CD14-positive monocyte (primary cell): Measurements from ENCODE around the gene MSI2. TPM values are rescaled to one million over a fixed set of nuclear protein-coding genes. Genes with fewer than 3 reads are reported as not detected.

Experiments used
- DNase-seq, 3 donors: peaks; one replicate each; pipeline ENCODE4 v3.0.0-alpha.2; 2011 to 2022
- H2AFZ ChIP-seq: 2 replicates; pipeline ENCODE4 v1.6.0; 2012; ENCODE audit warnings: mild to moderate bottlenecking, low read depth, low read length, inconsistent platforms; ENCODE audit not compliant: insufficient read depth, poor library complexity, severe bottlenecking
- H3K27ac ChIP-seq, 2 donors: 1 replicate in 1 of 2; 2 replicates in 1 of 2; pipeline ENCODE4 v1.5.1; 2012 to 2013; ENCODE audit warnings: low read length in 2 of 2, control low read depth in 1 of 2, inconsistent platforms in 1 of 2, low read depth in 1 of 2, mild to moderate bottlenecking in 1 of 2
- H3K27me3 ChIP-seq, 2 donors: one replicate each; pipeline versions ENCODE4 v1.6.0 to v1.6.1; 2011 to 2013; ENCODE audit warnings: low read length in 2 of 2; ENCODE audit not compliant: control insufficient read depth in 2 of 2, insufficient read depth in 2 of 2
- H3K36me3 ChIP-seq, 2 donors: replicated peaks in 1 of 2; 1 replicate in 1 of 2; 2 replicates in 1 of 2; pipeline versions ENCODE4 v1.5.1 to v1.6.1; 2012 to 2013; ENCODE audit warnings: low read length in 2 of 2, control low read depth in 1 of 2, inconsistent platforms in 1 of 2, mild to moderate bottlenecking in 1 of 2; ENCODE audit not compliant: insufficient read depth in 2 of 2, control insufficient read depth in 1 of 2
- H3K4me1 ChIP-seq, 2 donors: 1 replicate in 1 of 2; 2 replicates in 1 of 2; pipeline versions ENCODE4 v1.5.1 to v1.6.1; 2012 to 2013; ENCODE audit warnings: low read length in 2 of 2, control low read depth in 1 of 2, inconsistent platforms in 1 of 2, mild to moderate bottlenecking in 1 of 2, moderate library complexity in 1 of 2; ENCODE audit not compliant: insufficient read depth in 2 of 2, control insufficient read depth in 1 of 2
- H3K4me2 ChIP-seq: replicated peaks from 2 replicates; pipeline ENCODE3; 2012; ENCODE audit warnings: low read length, moderate library complexity, mild to moderate bottlenecking; ENCODE audit not compliant: poor library complexity, severe bottlenecking; ENCODE audit errors: extremely low read depth
- H3K4me3 ChIP-seq, 3 experiments: fragments of 200-600 bp in 1 of 3; sonication (generic) in 1 of 3; replicated peaks in 1 of 3; 1 replicate in 2 of 3; 2 replicates in 1 of 3; pipeline ENCODE4 v1.5.1; 2011 to 2013; ENCODE audit warnings: low read length in 3 of 3, mild to moderate bottlenecking in 3 of 3, control low read depth in 2 of 3, low read depth in 2 of 3, inconsistent platforms in 1 of 3, moderate library complexity in 1 of 3
- H3K79me2 ChIP-seq: 2 replicates; pipeline ENCODE4 v1.6.0; 2012; ENCODE audit warnings: mild to moderate bottlenecking, control low read depth, inconsistent platforms, low read length, moderate library complexity; ENCODE audit not compliant: insufficient read depth
- H3K9ac ChIP-seq: 2 replicates; pipeline ENCODE4 v1.6.0; 2017; ENCODE audit warnings: low read length, mild to moderate bottlenecking; ENCODE audit not compliant: insufficient read depth, poor library complexity, severe bottlenecking
- H3K9me3 ChIP-seq, 2 donors: replicated peaks in 1 of 2; 1 replicate in 1 of 2; 2 replicates in 1 of 2; pipeline versions ENCODE4 v1.5.1 to v1.6.1; 2012 to 2013; ENCODE audit warnings: low read length in 2 of 2, control low read depth in 1 of 2; ENCODE audit not compliant: control insufficient read depth in 1 of 2, insufficient read depth in 1 of 2
- H4K20me1 ChIP-seq: 2 replicates; pipeline ENCODE4 v1.6.0; 2012; ENCODE audit warnings: mild to moderate bottlenecking, low read length, control low read depth, moderate library complexity; ENCODE audit not compliant: insufficient read depth
- H3K27ac Mint-ChIP-seq, 7 donors: one replicate each; pipeline ENCODE4 v1.8.0; 2020; ENCODE audit warnings: mild to moderate bottlenecking in 7 of 7, mixed read lengths in 7 of 7, moderate library complexity in 6 of 7, inconsistent platforms in 2 of 7
- H3K27me3 Mint-ChIP-seq, 3 donors: one replicate each; pipeline ENCODE4 v1.8.0; 2021 to 2022; ENCODE audit warnings: low read depth in 3 of 3, mild to moderate bottlenecking in 3 of 3, mixed read lengths in 3 of 3, moderate library complexity in 3 of 3, inconsistent platforms in 1 of 3
- H3K36me3 Mint-ChIP-seq, 2 donors: one replicate each; pipeline ENCODE4 v1.8.0; 2020; ENCODE audit warnings: mixed read lengths in 2 of 2, inconsistent platforms in 1 of 2, mild to moderate bottlenecking in 1 of 2
- H3K4me1 Mint-ChIP-seq: one replicate; pipeline ENCODE4 v1.8.0; 2020; ENCODE audit warnings: mild to moderate bottlenecking, mixed read lengths
- H3K4me3 Mint-ChIP-seq, 2 donors: one replicate each; pipeline ENCODE4 v1.8.0; 2020; ENCODE audit warnings: mild to moderate bottlenecking in 2 of 2, mixed read lengths in 2 of 2, moderate library complexity in 1 of 2
- H3K9me3 Mint-ChIP-seq, 7 donors: one replicate each; pipeline ENCODE4 v1.8.0; 2020 to 2022; ENCODE audit warnings: mixed read lengths in 7 of 7, mild to moderate bottlenecking in 6 of 7, moderate library complexity in 6 of 7, inconsistent platforms in 2 of 7
- WGBS: methylation state at CpG from one replicate; pipeline ENCODE4 v1.1.5; 2013; ENCODE audit warnings: missing lambda C conversion rate; ENCODE audit not compliant: insufficient coverage; 5-methylcytosine and 5-hydroxymethylcytosine counted together
- intact Hi-C, 2 donors: fragments of 100-400 bp; cut with micrococcal nuclease; formaldehyde crosslinking; loops; one replicate each; pipeline versions ENCODE4 v1.15.0 to v1.15.1; 2023
- polyA plus RNA-seq, 3 donors: library from polyadenylated mRNA; depleted of rRNA in 1 of 3; unstranded in 2 of 3; stranded (reverse) in 1 of 3; fragments of 300-500 nt in 2 of 3; fragments of >200 nt in 1 of 3; fragmentation: Illumina TruSeq in 2 of 3; gene quantifications; 1 replicate in 2 of 3; 2 replicates in 1 of 3; pipeline ENCODE4 v1.2.3, GENCODE V29; 2012 to 2021
- TF ChIP-seq, protein P1 (sequence below): fragments of 200-600 bp; IDR thresholded peaks from one replicate; pipeline ENCODE4 v1.8.0; 2022; ENCODE audit warnings: antibody characterized with exemption, mild to moderate bottlenecking

Gene MSI2
- polyA plus RNA-seq, 3 donors: 0.20 to 6.6 (median 0.37) TPM

DNA sequence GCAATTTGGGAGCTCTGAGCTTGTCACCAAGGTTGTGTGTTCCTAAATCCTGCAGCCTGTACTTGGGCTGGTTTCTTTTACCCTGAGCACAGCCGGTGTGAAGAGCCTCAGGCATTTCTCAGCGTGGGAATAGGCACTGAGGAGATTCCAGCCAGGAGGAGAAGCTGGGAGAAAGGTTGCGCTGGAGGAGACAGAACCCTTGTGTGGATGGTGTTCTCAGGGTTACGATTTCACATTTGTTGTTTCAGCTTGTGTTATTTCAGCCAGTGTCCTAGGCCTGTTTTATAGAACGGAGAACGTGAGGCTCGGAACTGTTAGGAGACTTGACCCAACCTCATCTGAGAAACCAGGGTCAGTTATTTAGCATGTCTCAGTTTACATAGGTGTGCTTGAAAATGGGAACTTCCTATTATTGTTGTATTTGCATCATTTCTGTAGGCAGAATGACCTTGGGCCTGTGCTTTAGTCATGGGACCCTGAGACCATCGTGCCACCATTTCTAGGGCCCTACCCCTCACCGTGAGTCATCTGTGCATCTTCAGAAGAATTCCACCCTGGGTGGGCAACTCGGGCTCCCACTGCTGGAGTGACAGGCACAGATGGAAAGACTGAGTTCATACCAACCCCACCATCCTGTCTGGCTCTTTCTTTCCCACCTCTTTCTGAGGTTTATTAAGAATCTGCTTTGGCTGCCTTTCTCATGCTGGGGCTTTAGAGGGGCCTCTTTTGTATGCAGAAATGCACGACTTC, 134.9 kb downstream of the MSI2 start:
- H3K36me3 Mint-ChIP-seq: peaks cover 3 to 9% of the 10 kb centered on the region in 2 donors
- H3K9ac ChIP-seq: no peak overlapping the region
- H3K27me3 ChIP-seq: no peaks in the 10 kb centered on the region
- H2AFZ ChIP-seq: no peak overlapping the region
- peaks cover 9 to 31% (median 27%) of the 10 kb centered on the region in 7 donors for H3K9me3 Mint-ChIP-seq
- peaks cover 0 to 2% (median 0%) of the 10 kb centered on the region in 3 donors for H3K27me3 Mint-ChIP-seq
- H3K79me2 ChIP-seq: no peaks in the 10 kb centered on the region
- no peaks in the 10 kb centered on the region for H4K20me1 ChIP-seq
- WGBS: 89% methylated on average over 7 of the region's 11 CpGs
- H3K36me3 ChIP-seq: no peaks in the 10 kb centered on the region
- no peak overlapping the region for H3K4me3 Mint-ChIP-seq
- no peak overlapping the region for H3K4me3 ChIP-seq
- H3K9me3 ChIP-seq: peaks cover 16 to 19% of the 10 kb centered on the region in 2 donors
- TF ChIP-seq, protein P1, sequence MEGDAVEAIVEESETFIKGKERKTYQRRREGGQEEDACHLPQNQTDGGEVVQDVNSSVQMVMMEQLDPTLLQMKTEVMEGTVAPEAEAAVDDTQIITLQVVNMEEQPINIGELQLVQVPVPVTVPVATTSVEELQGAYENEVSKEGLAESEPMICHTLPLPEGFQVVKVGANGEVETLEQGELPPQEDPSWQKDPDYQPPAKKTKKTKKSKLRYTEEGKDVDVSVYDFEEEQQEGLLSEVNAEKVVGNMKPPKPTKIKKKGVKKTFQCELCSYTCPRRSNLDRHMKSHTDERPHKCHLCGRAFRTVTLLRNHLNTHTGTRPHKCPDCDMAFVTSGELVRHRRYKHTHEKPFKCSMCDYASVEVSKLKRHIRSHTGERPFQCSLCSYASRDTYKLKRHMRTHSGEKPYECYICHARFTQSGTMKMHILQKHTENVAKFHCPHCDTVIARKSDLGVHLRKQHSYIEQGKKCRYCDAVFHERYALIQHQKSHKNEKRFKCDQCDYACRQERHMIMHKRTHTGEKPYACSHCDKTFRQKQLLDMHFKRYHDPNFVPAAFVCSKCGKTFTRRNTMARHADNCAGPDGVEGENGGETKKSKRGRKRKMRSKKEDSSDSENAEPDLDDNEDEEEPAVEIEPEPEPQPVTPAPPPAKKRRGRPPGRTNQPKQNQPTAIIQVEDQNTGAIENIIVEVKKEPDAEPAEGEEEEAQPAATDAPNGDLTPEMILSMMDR: no peak
- intact Hi-C loops: no loop called here
- DNase-seq: no peak
- no peak overlapping the region for H3K27ac ChIP-seq
- H3K27ac Mint-ChIP-seq: no peak overlapping the region
- H3K4me1 ChIP-seq: no peaks in the 10 kb centered on the region
- H3K4me1 Mint-ChIP-seq: no peaks in the 10 kb centered on the region
- no peak overlapping the region for H3K4me2 ChIP-seq

DNA sequence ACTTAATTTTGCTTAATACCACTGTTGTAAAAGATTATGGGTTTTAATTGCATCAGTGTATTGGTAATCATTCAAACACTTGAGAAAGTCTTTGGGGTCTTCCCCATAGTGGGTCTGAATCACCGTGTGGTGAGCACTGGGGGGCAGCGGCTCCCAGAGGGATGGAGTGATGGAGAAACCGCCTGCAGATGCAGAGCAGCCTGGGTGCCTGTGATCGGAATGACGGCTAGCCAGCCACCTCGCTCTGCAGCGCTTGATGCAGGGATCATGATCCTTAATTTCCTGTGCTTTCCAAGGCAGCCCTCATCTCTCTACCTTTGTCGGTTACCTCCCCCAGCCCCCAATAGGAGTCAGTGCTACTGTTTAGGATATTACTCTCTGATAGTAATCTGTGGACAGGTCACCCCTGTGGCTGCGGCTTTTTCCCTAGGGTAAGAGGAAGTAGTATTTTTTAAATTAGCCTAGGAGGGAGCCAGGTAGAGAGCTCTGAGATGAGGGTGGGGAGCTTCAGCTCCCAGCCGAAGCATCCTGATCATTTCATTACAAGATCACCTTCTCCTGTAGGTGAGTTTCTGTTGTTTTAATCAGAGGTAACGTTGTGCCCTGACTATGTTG, 135.6 kb downstream of the MSI2 start:
- TF ChIP-seq, protein P1: no peak
- Histone ChIP-seq H3K4me2 (no peak overlapping the region), H3K9ac (no peak overlapping the region), H3K36me3 (no peaks in the 10 kb centered on the region), H4K20me1 (no peaks in the 10 kb centered on the region), H3K4me3 (no peak overlapping the region), H3K9me3 (peaks cover 11 to 13% of the 10 kb centered on the region in 2 donors), H2AFZ (no peak overlapping the region), H3K27ac (no peak overlapping the region), H3K79me2 (no peaks in the 10 kb centered on the region), H3K4me1 (no peaks in the 10 kb centered on the region), H3K27me3 (no peaks in the 10 kb centered on the region)
- Mint-ChIP-seq H3K27me3 (peaks cover 0 to 2% (median 0%) of the 10 kb centered on the region in 3 donors), H3K36me3 (peaks cover 3 to 9% of the 10 kb centered on the region in 2 donors), H3K4me1 (no peaks in the 10 kb centered on the region), H3K27ac (no peak overlapping the region), H3K9me3 (peaks cover 9 to 25% (median 22%) of the 10 kb centered on the region in 7 donors), H3K4me3 (no peak overlapping the region)
- no peak for DNase-seq
- WGBS: no CpG with 5 or more reads among the region's 11 CpGs
- intact Hi-C loops: no loop called here
